Measurements from ENCODE around the gene HSBP1L1. TPM values are rescaled to one million over a fixed set of nuclear protein-coding genes. Genes with fewer than 3 reads are reported as not detected.
"Not testable (repeated sequence)": the region's sequence is repeated elsewhere in the genome, so short reads cannot be mapped to it uniquely, and the experiment has no call there.

Gene HSBP1L1
- total and polyA plus RNA-seq, 9 donors: 7.6 to 26.2 (median 12.3) TPM

- DNase-seq: peak; percentile 74 to 91 (median 78)
- 0 to 1% (median 1%) methylated on average over 30 to 71 of the region's 71 CpGs for WGBS, 3 donors
- H3K27me3 ChIP-seq: no peaks in the 10 kb centered on the region
- H3K4me1 ChIP-seq (ENCODE audit: insufficient read depth): peaks cover 3% of the 10 kb centered on the region
- no peaks in the 10 kb centered on the region for H3K36me3 ChIP-seq
- intact Hi-C loops (cut with DNase I): loop anchor here in 1 of 4 donors (10.0 kb wide), 1 partner anchor 46 kb away; the partner anchor contains the start of gene RBFA
- no peaks in the 10 kb centered on the region for H3K9me3 ChIP-seq
- TF ChIP-seq, protein P1, sequence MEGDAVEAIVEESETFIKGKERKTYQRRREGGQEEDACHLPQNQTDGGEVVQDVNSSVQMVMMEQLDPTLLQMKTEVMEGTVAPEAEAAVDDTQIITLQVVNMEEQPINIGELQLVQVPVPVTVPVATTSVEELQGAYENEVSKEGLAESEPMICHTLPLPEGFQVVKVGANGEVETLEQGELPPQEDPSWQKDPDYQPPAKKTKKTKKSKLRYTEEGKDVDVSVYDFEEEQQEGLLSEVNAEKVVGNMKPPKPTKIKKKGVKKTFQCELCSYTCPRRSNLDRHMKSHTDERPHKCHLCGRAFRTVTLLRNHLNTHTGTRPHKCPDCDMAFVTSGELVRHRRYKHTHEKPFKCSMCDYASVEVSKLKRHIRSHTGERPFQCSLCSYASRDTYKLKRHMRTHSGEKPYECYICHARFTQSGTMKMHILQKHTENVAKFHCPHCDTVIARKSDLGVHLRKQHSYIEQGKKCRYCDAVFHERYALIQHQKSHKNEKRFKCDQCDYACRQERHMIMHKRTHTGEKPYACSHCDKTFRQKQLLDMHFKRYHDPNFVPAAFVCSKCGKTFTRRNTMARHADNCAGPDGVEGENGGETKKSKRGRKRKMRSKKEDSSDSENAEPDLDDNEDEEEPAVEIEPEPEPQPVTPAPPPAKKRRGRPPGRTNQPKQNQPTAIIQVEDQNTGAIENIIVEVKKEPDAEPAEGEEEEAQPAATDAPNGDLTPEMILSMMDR (IDR thresholded peaks at IDR 0.05): no peak
- TF ChIP-seq POLR2A (IDR thresholded peaks at IDR 0.05): peak; percentile 77
- peak within 1 kb of the TSS; percentile 59 for H3K4me3 ChIP-seq
- peak within 1 kb of the TSS; percentile 91 to 97 for H3K27ac ChIP-seq
Measured at GRCh38 chr18:79988451-79989194, 24.2 kb downstream of the HSBP1L1 start, which contains the start of gene TXNL4A. Gene TXNL4A, minus strand, starts transcription at chr18:79988563. Its CDS starts 171 bp downstream, at chr18:79988392.

GRCh38 chr18:79989195-79989497 lies 24.7 kb downstream of the HSBP1L1 start:
- peak overlapping the region; percentile 59 for H3K4me3 ChIP-seq
- DNase-seq: peak in 1 of 5 donors; percentile 41
- peaks cover 3% of the 10 kb centered on the region for H3K4me1 ChIP-seq (ENCODE audit: insufficient read depth)
- peak overlapping the region in 1 of 2 donors; percentile 97 for H3K27ac ChIP-seq
- no peaks in the 10 kb centered on the region for H3K9me3 ChIP-seq
- no peaks in the 10 kb centered on the region for H3K36me3 ChIP-seq
- WGBS, 3 donors: 44 to 60% (median 48%) methylated on average over 14 of the region's 14 CpGs
- no peaks in the 10 kb centered on the region for H3K27me3 ChIP-seq
- intact Hi-C loops (cut with DNase I): loop anchor here in 1 of 4 donors (10.0 kb wide), 1 partner anchor 46 kb away; the partner anchor contains the start of gene RBFA
- TF ChIP-seq, protein P1 (IDR thresholded peaks at IDR 0.05): no peak
- no peak for TF ChIP-seq POLR2A (IDR thresholded peaks at IDR 0.05)
- no peak for TF ChIP-seq EP300 (IDR thresholded peaks at IDR 0.05)

DNA sequence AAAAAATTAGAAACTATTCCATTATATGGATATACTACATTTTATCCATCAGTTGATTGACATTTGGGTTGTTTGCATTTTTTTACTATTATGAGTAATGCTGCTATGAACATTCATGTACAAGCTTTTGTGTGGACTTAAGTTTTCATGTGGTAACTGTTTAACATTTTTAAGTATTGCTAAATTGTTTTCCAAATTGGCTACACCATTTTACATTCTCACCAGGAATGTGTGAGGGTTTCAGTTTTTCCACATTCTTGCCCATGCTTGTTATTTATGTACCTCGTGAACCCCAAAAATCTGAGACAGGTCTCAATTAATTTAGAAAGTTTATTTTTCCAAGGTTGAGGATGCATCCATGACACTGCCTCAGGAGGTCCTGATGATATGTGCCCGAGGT lies 27.1 kb downstream of the HSBP1L1 start:
- H3K4me3 ChIP-seq: no peak overlapping the region
- peaks cover 3% of the 10 kb centered on the region for H3K4me1 ChIP-seq (ENCODE audit: insufficient read depth)
- DNase-seq: no peak
- intact Hi-C loops (cut with DNase I): no loop called here
- H3K27me3 ChIP-seq: no peaks in the 10 kb centered on the region
- H3K9me3 ChIP-seq: no peaks in the 10 kb centered on the region
- H3K36me3 ChIP-seq: no peaks in the 10 kb centered on the region
- no peak overlapping the region for H3K27ac ChIP-seq
- 78 to 82% (median 81%) methylated on average over 2 of the region's 2 CpGs for WGBS, 3 donors
- no peak for TF ChIP-seq POLR2A (IDR thresholded peaks at IDR 0.05)
- no peak for TF ChIP-seq EP300 (IDR thresholded peaks at IDR 0.05)
- TF ChIP-seq, protein P1 (IDR thresholded peaks at IDR 0.05): no peak

GRCh38 chr18:79999701-80000100 lies 35.3 kb downstream of the HSBP1L1 start:
- WGBS, 3 donors: 79 to 87% (median 84%) methylated on average over 2 of the region's 2 CpGs
- H3K4me3 ChIP-seq; intact Hi-C loops (cut with DNase I); H3K4me1 ChIP-seq (ENCODE audit: insufficient read depth); H3K36me3 ChIP-seq; H3K27ac ChIP-seq; H3K27me3 ChIP-seq; DNase-seq; H3K9me3 ChIP-seq: not testable (repeated sequence)

DNA sequence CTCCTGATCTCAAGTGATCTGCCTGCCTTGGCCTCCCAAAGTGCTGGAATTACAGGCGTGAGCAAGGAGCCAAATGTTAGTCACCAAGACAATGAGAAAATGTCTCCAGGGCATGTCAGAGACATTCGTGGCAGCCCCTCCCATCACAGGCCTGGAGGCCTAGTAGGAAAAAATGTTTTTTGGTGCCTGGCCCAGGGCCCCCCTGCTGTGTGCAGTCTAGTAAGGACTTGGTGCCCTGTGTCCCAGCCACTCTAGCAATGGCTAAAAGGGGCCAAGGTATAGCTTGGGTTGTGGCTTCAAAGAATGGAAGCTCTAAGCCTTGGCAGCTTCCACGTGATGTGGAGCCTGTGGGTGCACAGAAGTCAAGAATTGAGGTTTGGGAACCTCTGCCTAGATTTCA lies 36.4 kb downstream of the HSBP1L1 start:
- Histone ChIP-seq H3K27ac (no peak overlapping the region), H3K9me3 (no peaks in the 10 kb centered on the region), H3K36me3 (no peaks in the 10 kb centered on the region), H3K27me3 (no peaks in the 10 kb centered on the region), H3K4me1 (ENCODE audit: insufficient read depth) (no peaks in the 10 kb centered on the region), H3K4me3 (no peak overlapping the region)
- intact Hi-C loops (cut with DNase I): no loop called here
- 74 to 92% (median 82%) methylated on average over 3 of the region's 3 CpGs for WGBS, 3 donors
- DNase-seq: no peak
- TF ChIP-seq, protein P1 (IDR thresholded peaks at IDR 0.05): no peak
- no peak for TF ChIP-seq POLR2A (IDR thresholded peaks at IDR 0.05)
- TF ChIP-seq EP300 (IDR thresholded peaks at IDR 0.05): no peak
